H1 (cell line): Measurements from ENCODE around the gene NRIP3. TPM values are rescaled to one million over a fixed set of nuclear protein-coding genes. Genes with fewer than 3 reads are reported as not detected.

Experiments used
- CTCF ChIA-PET: fragments of 300-600 bp; sonication (Branson Sonifier 250); formaldehyde crosslinking; loops from one replicate; lab custom pipeline; 2021; ENCODE audit not compliant: partially characterized antibody; lab: Charles Lee
- POLR2A ChIA-PET: fragments of 300-600 bp; sonication (Branson Sonifier 250); formaldehyde crosslinking; loops from one replicate; lab custom pipeline; 2021; ENCODE audit warnings: inconsistent platforms; ENCODE audit not compliant: partially characterized antibody; lab: Charles Lee
- DNase-seq, 2 experiments: peaks; one replicate each; pipeline versions ENCODE4 v3.0.0 to v3.0.0-alpha.2; 2010 to 2022; ENCODE audit warnings: low spot score in 2 of 2, low read depth in 1 of 2, mixed read lengths in 1 of 2
- FAIRE-seq: peaks from 2 replicates; lab custom pipeline; 2011; peaks lifted over from hg19 to GRCh38; lab: Jason Lieb, UNC
- H2AFZ ChIP-seq: 2 replicates; pipeline ENCODE4 v1.8.1; 2012; ENCODE audit warnings: low read length, inconsistent platforms
- H2AK5ac ChIP-seq: 2 replicates; pipeline ENCODE4 v1.6.1; 2013; ENCODE audit warnings: low read depth, low read length
- H2BK120ac ChIP-seq: replicated peaks from 2 replicates; pipeline ENCODE3; 2013; ENCODE audit warnings: low read depth, low read length, inconsistent platforms
- H2BK12ac ChIP-seq: 2 replicates; pipeline ENCODE4 v1.6.1; 2013; ENCODE audit warnings: low read depth, low read length
- H2BK15ac ChIP-seq: 2 replicates; pipeline ENCODE4 v1.6.1; 2013; ENCODE audit warnings: low read length
- H2BK20ac ChIP-seq: 2 replicates; pipeline ENCODE4 v1.6.1; 2013; ENCODE audit warnings: low read length
- H2BK5ac ChIP-seq: 2 replicates; pipeline ENCODE4 v1.6.1; 2013; ENCODE audit warnings: low read depth, low read length
- H3K14ac ChIP-seq: 2 replicates; pipeline ENCODE4 v1.6.1; 2013; ENCODE audit warnings: inconsistent platforms; ENCODE audit not compliant: insufficient read length
- H3K18ac ChIP-seq: 2 replicates; pipeline ENCODE4 v1.6.1; 2013; ENCODE audit warnings: low read length; ENCODE audit errors: extremely low read depth
- H3K23ac ChIP-seq: 2 replicates; pipeline ENCODE4 v1.6.1; 2013; ENCODE audit warnings: inconsistent platforms; ENCODE audit not compliant: insufficient read length
- H3K23me2 ChIP-seq: 2 replicates; pipeline ENCODE4 v1.6.1; 2013; ENCODE audit warnings: low read depth, low read length
- H3K27ac ChIP-seq: 2 replicates; pipeline ENCODE4 v1.6.1; 2011; ENCODE audit warnings: low read depth, low read length, inconsistent platforms
- H3K27me3 ChIP-seq, 4 experiments: replicated peaks in 1 of 4; 1 replicate in 1 of 4; 2 replicates in 3 of 4; pipeline versions ENCODE4 v1.6.1 to v1.8.1; 2011 to 2013; ENCODE audit warnings: low read length in 3 of 4, mild to moderate bottlenecking in 3 of 4, inconsistent platforms in 2 of 4, mixed read lengths in 2 of 4, moderate library complexity in 1 of 4; ENCODE audit not compliant: control insufficient read depth in 3 of 4, insufficient read depth in 3 of 4; ENCODE audit errors: extremely low read depth in 1 of 4
- H3K36me3 ChIP-seq, 4 experiments: 2 replicates each; pipeline versions ENCODE4 v1.6.1 to v1.8.1; 2011 to 2013; ENCODE audit warnings: mild to moderate bottlenecking in 4 of 4, low read length in 3 of 4, moderate library complexity in 2 of 4, control low read depth in 1 of 4, inconsistent platforms in 1 of 4; ENCODE audit not compliant: insufficient read depth in 4 of 4, control insufficient read depth in 2 of 4
- H3K4ac ChIP-seq: replicated peaks from 2 replicates; pipeline ENCODE3; 2013; ENCODE audit warnings: low read length, low read depth, mixed read lengths, inconsistent platforms; ENCODE audit not compliant: insufficient read length
- H3K4me1 ChIP-seq, 4 experiments: replicated peaks in 1 of 4; 1 replicate in 1 of 4; 2 replicates in 3 of 4; pipeline versions ENCODE4 v1.6.1 to v1.8.1; 2011 to 2013; ENCODE audit warnings: low read length in 3 of 4, inconsistent platforms in 2 of 4, mixed read lengths in 1 of 4; ENCODE audit not compliant: insufficient read depth in 4 of 4, control insufficient read depth in 3 of 4
- H3K4me2 ChIP-seq, 2 experiments: 2 replicates each; pipeline versions ENCODE4 v1.6.1 to v1.8.1; 2011 to 2013; ENCODE audit warnings: low read depth in 2 of 2, low read length in 2 of 2, control low read depth in 1 of 2, inconsistent platforms in 1 of 2, mild to moderate bottlenecking in 1 of 2; ENCODE audit not compliant: insufficient read depth in 1 of 2
- H3K4me3 ChIP-seq, 4 experiments: fragments of 200-600, 300-600 bp in 1 of 4; sonication (generic), shearing (Covaris generic), sonication (Bioruptor Twin) in 1 of 4; 2 replicates each; pipeline versions ENCODE4 v1.5.1 to v1.8.1; 2011 to 2016; ENCODE audit warnings: low read length in 4 of 4, low read depth in 3 of 4, control low read depth in 2 of 4, inconsistent platforms in 2 of 4, mild to moderate bottlenecking in 2 of 4, mixed read lengths in 1 of 4, moderate library complexity in 1 of 4; ENCODE audit not compliant: insufficient read depth in 2 of 4; ENCODE audit errors: extremely low read depth in 1 of 4
- H3K56ac ChIP-seq: replicated peaks from 2 replicates; pipeline ENCODE3; 2013; ENCODE audit warnings: low read depth, mild to moderate bottlenecking, mixed read lengths, low read length, inconsistent platforms; ENCODE audit not compliant: insufficient read length
- H3K79me1 ChIP-seq: 2 replicates; pipeline ENCODE4 v1.6.1; 2013; ENCODE audit warnings: low read depth, low read length, control low read depth
- H3K79me2 ChIP-seq, 2 experiments: 2 replicates each; pipeline versions ENCODE4 v1.6.1 to v1.8.1; 2012 to 2013; ENCODE audit warnings: low read length in 2 of 2, mild to moderate bottlenecking in 2 of 2, inconsistent platforms in 1 of 2; ENCODE audit not compliant: insufficient read depth in 2 of 2, control insufficient read depth in 1 of 2
- H3K9ac ChIP-seq, 4 experiments: replicated peaks in 1 of 4; 1 replicate in 1 of 4; 2 replicates in 3 of 4; pipeline versions ENCODE4 v1.6.1 to v1.8.1; 2011 to 2013; ENCODE audit warnings: low read depth in 3 of 4, low read length in 3 of 4, control low read depth in 2 of 4, mild to moderate bottlenecking in 2 of 4, moderate library complexity in 2 of 4, inconsistent platforms in 1 of 4; ENCODE audit errors: extremely low read depth in 1 of 4
- H3K9me3 ChIP-seq, 2 experiments: 2 replicates each; pipeline versions ENCODE4 v1.6.1 to v1.8.1; 2012 to 2013; ENCODE audit warnings: mild to moderate bottlenecking in 2 of 2, moderate library complexity in 2 of 2, control low read depth in 1 of 2, inconsistent platforms in 1 of 2, low read depth in 1 of 2, low read length in 1 of 2, mixed read lengths in 1 of 2; ENCODE audit not compliant: insufficient read depth in 2 of 2
- H4K20me1 ChIP-seq, 2 experiments: replicated peaks in 1 of 2; 2 replicates each; pipeline versions ENCODE3 to v1.8.1; 2011 to 2013; ENCODE audit warnings: inconsistent platforms in 2 of 2, low read length in 2 of 2, mild to moderate bottlenecking in 1 of 2; ENCODE audit not compliant: insufficient read depth in 2 of 2, control insufficient read depth in 1 of 2
- H4K5ac ChIP-seq: 2 replicates; pipeline ENCODE4 v1.6.1; 2013; ENCODE audit warnings: low read length, low read depth, mixed read lengths, inconsistent platforms; ENCODE audit not compliant: insufficient read length
- H4K8ac ChIP-seq: 2 replicates; pipeline ENCODE4 v1.8.0; 2013; ENCODE audit warnings: mild to moderate bottlenecking, moderate library complexity, low read length, inconsistent platforms; ENCODE audit not compliant: insufficient read depth; ENCODE audit errors: extremely low read depth
- H4K91ac ChIP-seq: replicated peaks from 2 replicates; pipeline ENCODE3; 2013; ENCODE audit warnings: low read length, mixed read lengths, inconsistent platforms; ENCODE audit not compliant: insufficient read length
- NANOG ChIP-seq: IDR thresholded peaks from 2 replicates; pipeline ENCODE4 v1.6.1; 2011; ENCODE audit warnings: low read length, low read depth, mild to moderate bottlenecking, inconsistent platforms; ENCODE audit not compliant: insufficient read depth, poor library complexity, severe bottlenecking
- WGBS, 2 experiments: shearing (Covaris generic) in 1 of 2; methylation state at CpG; one replicate each; pipeline versions ENCODE4 v1.1.6 to v1.1.7; 2013 to 2015; ENCODE audit warnings: low lambda C conversion rate in 2 of 2, mixed read lengths in 2 of 2, inconsistent platforms in 1 of 2, low coverage in 1 of 2, missing lambda C conversion rate in 1 of 2; ENCODE audit not compliant: insufficient replicate concordance in 2 of 2, insufficient coverage in 1 of 2, insufficient read length in 1 of 2; ENCODE audit errors: extremely low coverage in 1 of 2, missing lambda C conversion rate in 1 of 2; 5-methylcytosine and 5-hydroxymethylcytosine counted together
- polyA plus RNA-seq, 7 experiments: library from polyadenylated mRNA; depleted of rRNA in 3 of 7; stranded (reverse) in 5 of 7; unstranded in 2 of 7; fragments of >200 nt in 5 of 7; fragments of 200-250 nt in 2 of 7; gene quantifications; 1 replicate in 5 of 7; 2 replicates in 1 of 7; 4 replicates in 1 of 7; pipeline versions ENCODE4 v1.2.1 to v1.2.3, GENCODE V29; 2011 to 2013; ENCODE audit warnings: missing spikeins in 2 of 7, mixed read lengths in 2 of 7
- total RNA-seq: library from RNA; stranded (reverse); fragmentation: NEBNext Ultra II Directional; extraction: Animal tissue kit (Norgen Biotek cat#: 25700); gene quantifications from 2 replicates; pipeline ENCODE4 v1.2.1, GENCODE V29; 2021

NRIP3 gene
- total and polyA plus RNA-seq, 2 of the 8 experiments (the other 6 are each of a cell fraction or from before 2014, with no cell fraction given): 3.9 to 7.1 TPM

DNA sequence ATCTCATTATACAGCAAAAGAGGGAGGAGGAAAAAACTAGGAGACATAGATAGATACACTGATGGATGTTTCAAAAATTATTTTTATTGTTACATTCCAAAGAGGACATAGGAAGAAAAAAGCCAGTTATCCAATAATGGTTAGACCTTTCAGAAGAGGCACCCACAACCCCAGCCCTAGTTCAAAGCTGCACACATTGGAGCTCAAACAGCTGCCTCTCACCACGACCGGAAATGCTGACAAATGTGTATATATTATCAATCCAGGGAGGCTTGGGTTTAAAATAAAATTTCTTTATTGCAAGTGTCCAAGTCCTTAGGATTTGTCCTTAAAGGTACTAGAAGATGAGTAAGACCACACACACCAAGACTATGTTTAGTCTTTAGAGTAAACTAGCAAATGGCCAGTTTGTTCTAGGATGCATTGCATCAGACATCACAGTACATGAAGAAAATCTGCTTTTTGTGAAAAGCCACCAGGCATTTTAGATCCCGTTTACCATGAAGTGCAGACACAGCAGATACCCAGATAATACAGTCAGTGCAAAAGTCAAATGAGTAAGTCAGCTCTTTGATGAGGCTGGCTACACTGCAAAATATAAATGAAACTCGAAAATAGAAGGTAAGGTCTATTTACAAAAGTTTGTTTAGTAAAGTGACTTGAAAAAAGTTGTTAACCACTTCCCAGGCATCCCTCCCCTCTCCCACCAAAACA, 56.4 kb downstream of the NRIP3 start:
- no peaks in the 10 kb centered on the region for H3K23me2 ChIP-seq
- no peak overlapping the region for H4K5ac ChIP-seq
- no peak for TF ChIP-seq NANOG

More for the DNA sequence above, 56.4 kb downstream of the NRIP3 start:
- H3K9me3 ChIP-seq: no peaks in the 10 kb centered on the region
- no peak overlapping the region for H4K8ac ChIP-seq
- H3K23ac ChIP-seq: no peak overlapping the region
- H2AFZ ChIP-seq: no peak overlapping the region
- no peak for DNase-seq
- WGBS, 2 experiments: 91% methylated on average over 4 of the region's 4 CpGs; no CpG with 5 or more reads in 1 of the 2 experiments
- peaks cover 0 to 5% (median 0%) of the 10 kb centered on the region in 4 experiments; a peak in 1 of 8 replicates for H3K36me3 ChIP-seq
- no peak overlapping the region for H2BK120ac ChIP-seq
- H2BK12ac ChIP-seq: no peak overlapping the region
- no peak overlapping the region for H3K14ac ChIP-seq
- no peak overlapping the region for H2AK5ac ChIP-seq
- no peak overlapping the region for H4K91ac ChIP-seq
- H3K27ac ChIP-seq: no peak overlapping the region
- POLR2A ChIA-PET: no interaction called here
- no peak overlapping the region for H3K9ac ChIP-seq
- no peak overlapping the region for H3K18ac ChIP-seq
- H2BK5ac ChIP-seq: no peak overlapping the region
- H4K20me1 ChIP-seq: no peaks in the 10 kb centered on the region
- no peak overlapping the region for H2BK20ac ChIP-seq
- no peak overlapping the region for H2BK15ac ChIP-seq
- CTCF ChIA-PET: interaction anchor here (1.1 to 1.3 kb wide), 3 partner anchors 15 to 148 kb away, joined by 3 read pairs; partner anchors contain the start of gene C11orf16
- H3K27me3 ChIP-seq: no peaks in the 10 kb centered on the region
- no peaks in the 10 kb centered on the region for H3K79me1 ChIP-seq
- H3K56ac ChIP-seq: no peak overlapping the region
- H3K4me3 ChIP-seq: no peak overlapping the region
- H3K79me2 ChIP-seq: no peaks in the 10 kb centered on the region
- no peak for FAIRE-seq
- H3K4me1 ChIP-seq: no peaks in the 10 kb centered on the region
- H3K4me2 ChIP-seq: no peak overlapping the region
- H3K4ac ChIP-seq: no peak overlapping the region
